GM21737 (cell line): ENCODE results near the gene BICD1.

ENCODE experiments used
- ATAC-seq: cut with Tn5 transposase; IDR thresholded peaks from one replicate; pipeline ENCODE4 v1.9.1; 2021; ENCODE audit warnings: mild to moderate bottlenecking, moderate library complexity; ENCODE audit not compliant: unreplicated experiment

BICD1 gene

GRCh38 chr12:32139064-32139421 is 32.4 kb downstream of the BICD1 start:
- ATAC-seq = peak; percentile 85

DNA sequence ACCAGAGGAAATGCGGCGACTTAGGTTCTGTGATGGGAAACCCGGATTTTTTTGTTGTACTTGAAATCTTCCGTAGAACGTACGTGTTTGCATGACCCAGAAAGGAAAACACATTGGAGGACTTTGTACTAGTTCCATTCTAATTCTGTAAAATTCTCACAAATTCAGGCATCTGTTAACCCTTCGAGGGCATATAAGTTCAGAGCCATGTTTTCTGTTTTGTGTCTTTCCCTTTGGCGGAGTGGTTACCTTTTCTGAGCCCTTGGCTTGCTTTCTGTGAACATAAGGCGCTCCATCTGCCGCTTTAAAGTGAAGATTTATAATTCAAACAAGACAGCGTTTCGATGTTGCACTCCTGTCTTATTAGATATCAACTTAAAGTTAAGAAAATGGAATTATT is 34.2 kb downstream of the BICD1 start:
- ATAC-seq = no peak

- ATAC-seq = no peak
Measured at GRCh38 chr12:32145096-32145495, 38.4 kb downstream of the BICD1 start.

- ATAC-seq = no peak
Measured at GRCh38 chr12:32146074-32146873, 39.6 kb downstream of the BICD1 start.

DNA sequence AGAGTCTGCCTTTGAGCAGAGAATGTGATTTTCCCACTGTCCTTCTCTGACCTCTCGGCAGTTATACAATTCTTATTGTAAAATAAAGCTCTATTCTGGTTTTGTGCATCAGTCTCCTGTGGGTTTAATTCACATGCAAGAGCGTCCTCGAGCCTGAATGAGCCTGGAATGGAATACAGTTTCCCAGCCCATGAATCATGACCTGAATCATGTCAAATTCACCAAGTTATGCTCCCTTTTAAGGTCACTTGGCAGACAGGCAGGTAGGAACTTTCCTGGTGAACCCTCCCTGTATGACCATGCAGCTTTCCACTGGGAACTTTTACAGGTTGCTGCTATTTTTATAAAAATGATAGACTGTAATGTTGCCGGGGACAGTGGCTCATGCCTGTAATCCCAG is 41.7 kb downstream of the BICD1 start:
- no peak for ATAC-seq

DNA sequence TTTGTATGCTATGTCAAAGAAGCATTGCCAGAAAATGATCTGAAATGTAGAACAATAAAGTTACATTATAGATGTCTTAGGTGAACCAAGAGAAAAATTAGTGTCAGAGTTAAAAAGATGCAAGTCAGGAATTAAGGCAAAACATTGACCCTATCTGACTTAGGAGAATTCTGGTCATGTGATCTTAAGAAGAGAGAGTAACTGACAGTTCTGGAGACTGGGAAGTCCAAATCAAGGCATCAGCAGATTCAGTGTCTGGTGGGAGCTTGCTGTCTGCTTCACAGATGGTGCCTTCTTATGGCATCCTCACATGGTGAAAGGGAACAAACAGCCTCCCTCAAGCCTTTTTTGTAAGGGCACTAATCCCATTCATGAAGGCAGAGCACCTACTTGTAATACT is 42.8 kb downstream of the BICD1 start:
- ATAC-seq = no peak

DNA sequence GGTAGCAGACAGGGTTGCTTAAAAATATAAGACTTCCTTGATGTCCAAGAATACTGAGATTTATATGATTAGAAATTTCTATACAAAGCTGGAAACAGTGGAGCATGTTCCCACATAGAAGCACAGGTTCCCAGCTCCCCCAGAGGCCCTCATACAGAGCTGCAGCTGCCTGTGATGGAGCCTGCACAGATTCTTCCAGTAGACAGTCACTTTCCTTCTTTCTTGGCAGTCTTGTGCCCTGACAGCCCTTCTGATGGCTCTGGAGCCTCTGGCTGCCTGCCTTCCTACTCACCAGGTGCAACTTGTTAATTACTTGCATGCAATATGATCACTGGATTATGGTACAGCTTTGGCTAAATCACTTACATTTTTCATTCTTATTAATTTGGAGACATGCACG is 44.4 kb downstream of the BICD1 start:
- no peak for ATAC-seq

DNA sequence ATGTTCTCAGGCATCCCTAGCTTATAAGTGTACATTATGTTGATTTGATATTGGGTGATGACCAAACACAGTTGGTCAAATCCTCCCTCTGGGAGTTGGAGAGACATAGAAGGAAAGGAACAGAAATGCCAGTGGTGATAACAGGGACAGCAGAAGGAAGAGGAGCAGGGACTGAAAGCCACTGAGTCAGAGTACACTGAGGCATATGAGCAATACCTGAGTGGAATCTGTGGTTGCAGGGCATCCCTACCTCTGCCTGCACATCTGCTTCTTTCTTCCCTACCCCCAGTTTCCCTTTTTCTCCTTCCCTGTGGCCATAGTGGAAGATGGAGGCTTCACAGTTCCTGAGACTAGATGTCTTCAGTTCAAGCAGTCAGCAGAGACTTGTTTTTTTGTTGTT is 44.9 kb downstream of the BICD1 start:
- ATAC-seq = no peak

DNA sequence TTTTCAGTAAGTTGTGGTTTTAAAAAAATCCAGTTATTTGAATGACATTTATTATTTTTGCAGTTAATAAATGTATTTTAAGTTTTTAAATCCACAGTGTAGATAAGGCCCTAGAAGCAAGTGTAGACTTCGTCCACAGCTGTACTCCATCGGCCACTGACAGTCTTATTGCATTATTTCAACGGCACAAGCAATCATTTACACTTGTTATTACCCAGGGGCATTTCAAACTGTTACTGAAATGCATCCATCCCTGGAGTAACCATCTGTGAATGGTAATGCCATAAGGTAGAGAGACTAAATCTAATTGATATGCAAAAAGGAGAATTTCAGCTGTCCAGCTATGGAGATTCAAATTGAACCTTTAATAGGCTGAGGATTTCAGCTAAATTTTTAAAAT is 48.4 kb downstream of the BICD1 start:
- no peak for ATAC-seq

- ATAC-seq = no peak
Measured at GRCh38 chr12:32155961-32156529, 49.4 kb downstream of the BICD1 start.

DNA sequence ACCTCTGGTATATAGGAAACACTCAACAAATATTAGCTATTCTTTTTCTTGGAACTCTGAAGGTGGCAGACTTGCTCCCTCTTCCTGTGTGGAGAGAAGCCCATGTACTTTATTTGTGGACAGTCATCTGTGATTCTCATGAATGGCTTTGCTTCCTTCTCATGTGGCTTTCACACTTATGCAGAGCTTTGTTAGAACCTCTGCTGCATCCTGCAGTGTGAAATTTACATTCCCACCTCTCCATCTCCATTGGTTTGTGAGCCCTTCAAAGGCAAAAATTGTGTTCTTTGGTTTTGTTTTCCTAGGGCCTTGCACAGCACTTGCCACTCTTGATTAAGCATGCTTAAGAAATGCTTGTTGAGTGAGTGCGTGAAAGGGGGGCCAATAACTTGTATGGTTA is 51.9 kb downstream of the BICD1 start:
- ATAC-seq = no peak

GRCh38 chr12:32159381-32159780 is 52.7 kb downstream of the BICD1 start:
- no peak for ATAC-seq

GRCh38 chr12:32159925-32160324 is 53.3 kb downstream of the BICD1 start:
- no peak for ATAC-seq

GRCh38 chr12:32161058-32161457 is 54.4 kb downstream of the BICD1 start:
- ATAC-seq = no peak

- ATAC-seq = no peak
Measured at GRCh38 chr12:32163596-32163995, 56.9 kb downstream of the BICD1 start.

DNA sequence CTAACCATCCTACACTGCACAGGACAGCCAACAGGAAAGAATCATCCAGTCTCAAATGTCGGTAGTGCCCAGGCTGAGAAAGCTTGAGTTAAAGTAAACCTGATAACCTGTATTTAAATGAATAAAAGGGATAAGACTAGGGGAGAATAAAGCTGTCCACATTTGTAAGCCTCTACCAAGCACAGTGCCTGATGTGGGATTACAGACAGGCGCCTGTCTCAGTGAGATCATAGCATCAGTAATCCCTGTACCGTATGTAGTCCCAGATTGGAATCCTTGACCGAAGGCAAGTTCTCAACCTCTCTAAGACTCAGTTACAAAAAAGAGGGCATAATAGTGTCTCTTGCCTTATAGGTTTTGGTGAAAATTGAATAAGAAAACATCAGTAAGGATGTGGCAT is 59.9 kb downstream of the BICD1 start:
- no peak for ATAC-seq

- no peak for ATAC-seq
Measured at GRCh38 chr12:32170437-32170998, 63.9 kb downstream of the BICD1 start.

DNA sequence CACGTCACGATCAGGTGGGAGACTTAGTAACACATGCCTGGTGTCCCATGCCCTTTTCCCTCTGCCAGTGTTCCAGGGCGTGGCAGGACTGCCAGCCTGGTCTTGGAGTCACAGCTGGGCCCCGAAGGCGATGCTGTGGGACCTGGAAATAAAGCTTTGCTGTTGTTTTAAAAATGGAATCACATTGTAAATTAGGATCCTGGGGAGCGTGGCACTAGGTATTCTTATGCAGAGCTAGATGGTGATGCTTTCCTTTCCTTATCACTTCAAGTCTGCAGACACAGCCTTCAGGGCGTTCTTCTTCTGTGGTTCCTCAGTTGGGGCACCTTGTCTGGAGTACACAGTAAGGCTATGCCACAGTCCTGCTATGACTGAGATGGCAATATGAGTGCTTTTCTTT is 64.6 kb downstream of the BICD1 start:
- no peak for ATAC-seq

DNA sequence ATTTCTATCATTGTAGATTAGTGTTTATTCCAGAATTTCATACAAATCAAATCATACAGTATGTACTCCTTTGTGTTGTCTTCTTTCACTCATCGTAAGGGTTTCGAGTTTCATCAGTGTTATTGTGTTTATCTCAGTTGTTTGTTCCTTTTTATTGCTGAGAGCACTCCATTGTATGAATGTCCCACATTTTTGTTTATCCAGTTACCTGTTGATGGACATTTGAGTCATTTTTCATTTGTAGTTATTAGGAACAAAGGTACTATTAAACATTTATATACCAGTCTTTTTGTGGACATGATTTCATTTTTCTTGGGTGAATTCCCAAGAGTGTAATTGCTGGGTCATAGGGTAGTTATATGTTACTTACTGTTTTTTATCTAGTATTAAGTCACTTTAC is 70.0 kb downstream of the BICD1 start:
- ATAC-seq = no peak

DNA sequence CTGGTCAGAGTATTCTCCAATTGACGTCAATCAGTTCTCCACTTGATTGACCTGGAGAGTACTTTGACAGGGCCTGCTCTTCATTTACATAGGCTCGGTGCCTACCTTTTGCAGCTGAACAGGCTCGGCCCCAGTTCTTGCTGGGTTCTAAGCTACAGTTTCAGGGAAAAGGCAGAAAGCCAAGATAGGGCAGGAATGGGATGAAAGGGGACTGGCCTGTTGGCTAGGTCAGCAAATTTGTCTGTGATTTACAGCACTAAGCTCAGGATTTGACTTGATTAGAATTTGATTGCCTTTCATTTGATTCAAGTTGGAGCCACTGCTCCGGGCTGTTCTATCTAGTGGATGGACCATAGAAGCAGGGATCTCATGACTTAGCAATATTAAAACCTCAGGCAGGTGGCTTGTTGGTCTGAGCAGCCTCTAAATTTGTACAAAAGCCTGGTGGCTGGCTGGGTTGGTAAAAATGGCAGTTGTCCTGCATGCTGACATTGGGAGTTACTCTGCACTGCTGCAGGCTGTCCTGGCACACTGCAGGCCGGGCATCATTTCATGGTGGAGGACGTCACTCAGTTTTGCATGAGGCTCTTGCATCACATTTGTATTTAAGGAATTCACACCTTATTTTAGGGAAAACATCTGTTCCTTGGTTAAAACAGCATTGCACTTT is 71.8 kb downstream of the BICD1 start:
- ATAC-seq = no peak

GRCh38 chr12:32179011-32179395 is 72.4 kb downstream of the BICD1 start:
- no peak for ATAC-seq
